Glomerular visceral epithelial cell (primary cell): ENCODE results near the gene CYP2E1.
"Not testable (repeated sequence)": the region's sequence is repeated elsewhere in the genome, so short reads cannot be mapped to it uniquely, and the experiment has no call there.

Experiments
- DNase-seq: peaks from one replicate; pipeline ENCODE4 v3.0.0-alpha.2; 2016; ENCODE audit errors: extremely low spot score

The CYP2E1 gene

GRCh38 chr10:133526957-133527588 lies at the start of gene CYP2E1:
Gene CYP2E1, plus strand, starts transcription at chr10:133527363. Its CDS starts 33 bp downstream, at chr10:133527396.
- DNase-seq, result no peak

DNA sequence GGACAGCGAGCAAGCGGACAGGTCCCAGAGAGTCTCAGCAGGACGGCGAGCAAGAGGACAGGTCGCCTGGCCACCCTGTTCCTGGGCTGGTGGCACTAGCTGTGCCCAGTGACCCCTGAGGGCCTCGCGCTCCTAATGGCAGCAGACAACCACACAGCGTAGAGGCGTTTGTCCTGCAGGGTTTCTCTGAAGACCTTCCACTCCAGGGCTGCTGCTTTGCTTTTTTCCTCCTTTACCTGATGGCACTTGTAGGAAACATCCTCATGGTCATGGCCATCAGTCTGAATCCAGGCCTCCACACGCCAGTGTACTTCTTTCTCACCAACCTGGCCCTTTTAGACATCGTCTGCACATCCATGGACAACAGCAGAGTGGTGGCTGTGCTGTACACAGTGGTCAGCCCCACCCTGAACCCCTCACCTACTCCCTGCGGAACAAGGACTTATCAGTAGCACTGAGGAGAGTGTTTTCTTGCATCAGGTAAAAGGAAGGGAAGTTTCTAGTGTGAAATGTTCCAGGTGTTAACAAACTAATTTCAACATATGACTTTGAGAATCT lies 46.0 kb upstream of the CYP2E1 start:
- no peak for DNase-seq

DNA sequence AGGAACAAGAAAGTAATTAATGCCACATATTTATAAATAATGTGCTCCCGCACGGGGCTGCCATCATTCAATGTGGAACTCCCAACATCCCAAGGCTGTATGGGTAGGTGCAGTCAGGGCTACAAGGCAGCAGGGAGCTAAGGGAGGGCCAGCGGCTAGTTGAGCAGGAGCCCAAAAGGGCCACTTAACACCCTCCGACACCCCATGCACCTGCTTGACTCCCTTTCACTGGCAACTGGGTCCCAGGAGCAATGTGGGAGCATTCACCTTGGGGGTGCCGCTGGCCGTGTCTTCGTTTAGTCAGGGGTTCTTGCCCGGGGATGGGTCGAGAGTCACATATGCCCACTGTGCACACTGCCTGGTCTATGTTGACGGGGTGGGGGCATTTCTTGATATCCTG lies 45.5 kb upstream of the CYP2E1 start:
- DNase-seq, result no peak

GRCh38 chr10:133484818-133485217 lies 42.3 kb upstream of the CYP2E1 start:
- DNase-seq, result no peak

GRCh38 chr10:133487085-133487484 lies 40.1 kb upstream of the CYP2E1 start:
- no peak for DNase-seq

DNA sequence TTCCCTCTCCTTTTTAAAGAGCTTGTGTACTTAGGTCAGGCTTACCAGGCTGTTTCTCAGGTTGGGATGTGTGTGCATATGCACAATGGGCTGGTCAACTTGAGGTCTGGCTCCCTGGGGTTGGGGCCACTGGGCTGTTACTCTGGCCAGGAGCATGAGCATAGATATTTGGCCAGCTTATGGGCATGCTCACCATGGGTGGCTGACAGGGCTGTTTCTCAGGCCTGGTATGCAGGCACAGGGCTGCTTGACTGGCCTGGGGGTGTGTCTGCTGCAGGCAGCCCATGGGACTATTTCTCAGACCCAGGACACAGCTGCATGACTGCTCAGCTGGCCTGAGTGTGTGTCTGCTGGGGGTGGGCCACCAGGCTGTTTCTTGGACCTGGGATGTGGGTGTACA lies 38.8 kb upstream of the CYP2E1 start:
- DNase-seq, result no peak

DNA sequence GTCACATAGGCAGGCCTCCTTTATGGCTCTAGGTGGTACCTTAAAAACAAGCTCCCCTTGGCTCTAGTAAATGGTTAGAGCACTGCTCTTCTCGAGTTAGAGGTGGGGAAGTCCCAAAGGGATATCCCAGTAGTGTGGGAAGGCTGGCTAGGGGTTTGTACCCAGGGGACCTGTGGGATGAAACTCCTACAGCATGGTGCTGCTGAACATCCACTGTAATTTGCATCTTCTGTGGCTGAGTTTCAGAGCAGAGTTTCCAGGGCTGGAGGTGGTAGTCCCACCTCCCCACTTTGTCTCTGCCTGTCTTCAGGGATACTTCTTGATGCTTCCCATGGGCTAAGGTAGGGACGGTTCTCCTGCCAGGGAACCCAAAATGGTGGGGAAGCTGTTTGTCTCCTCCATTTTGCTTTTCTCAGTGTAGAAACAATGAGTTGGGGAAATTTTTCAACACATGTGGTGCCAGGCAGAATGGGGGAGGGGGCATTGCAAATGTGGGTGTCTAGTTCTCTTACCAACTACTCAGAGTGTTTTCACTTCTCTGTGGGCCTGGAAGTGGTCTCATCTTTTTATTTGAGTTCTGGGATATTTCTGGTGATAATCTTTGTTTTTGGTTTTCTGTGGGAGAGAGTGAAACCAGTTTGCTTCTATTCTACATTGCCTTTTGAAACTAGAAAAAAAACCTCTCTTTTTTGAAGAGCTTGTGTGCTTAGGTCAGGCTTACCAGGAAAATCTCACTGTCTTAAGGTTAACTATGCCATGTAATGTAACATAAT lies 37.2 kb upstream of the CYP2E1 start:
- DNase-seq, result no peak

- DNase-seq, result not testable (repeated sequence)
Measured at GRCh38 chr10:133493562-133493961, 33.6 kb upstream of the CYP2E1 start.

- not testable (repeated sequence) for DNase-seq
Measured at GRCh38 chr10:133497363-133497762, 29.8 kb upstream of the CYP2E1 start.

DNA sequence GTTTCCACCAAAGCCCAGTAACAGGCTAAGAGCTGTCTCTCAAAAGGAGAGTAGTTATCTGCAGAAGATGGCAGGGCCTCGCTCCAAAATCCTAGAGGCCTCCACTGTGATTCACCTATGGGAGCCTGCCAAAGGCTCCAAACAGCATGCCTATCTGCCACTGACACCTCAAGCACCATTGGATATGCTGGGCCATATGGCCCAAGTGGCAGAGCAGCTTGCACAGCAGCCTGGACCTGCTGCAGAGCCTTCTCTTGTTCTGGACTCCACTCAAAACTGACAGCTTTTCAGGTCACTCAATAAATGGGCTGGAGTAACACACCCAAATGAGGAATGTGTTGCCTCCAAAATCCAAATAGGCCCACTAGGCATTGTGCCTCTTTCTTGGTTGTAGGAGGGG lies 28.0 kb upstream of the CYP2E1 start:
- DNase-seq, result not testable (repeated sequence)

- not testable (repeated sequence) for DNase-seq
Measured at GRCh38 chr10:133500897-133501296, 26.3 kb upstream of the CYP2E1 start.

- no peak for DNase-seq
Measured at GRCh38 chr10:133509700-133510099, 17.5 kb upstream of the CYP2E1 start.

- DNase-seq, result no peak
Measured at GRCh38 chr10:133511408-133511807, 15.8 kb upstream of the CYP2E1 start.

DNA sequence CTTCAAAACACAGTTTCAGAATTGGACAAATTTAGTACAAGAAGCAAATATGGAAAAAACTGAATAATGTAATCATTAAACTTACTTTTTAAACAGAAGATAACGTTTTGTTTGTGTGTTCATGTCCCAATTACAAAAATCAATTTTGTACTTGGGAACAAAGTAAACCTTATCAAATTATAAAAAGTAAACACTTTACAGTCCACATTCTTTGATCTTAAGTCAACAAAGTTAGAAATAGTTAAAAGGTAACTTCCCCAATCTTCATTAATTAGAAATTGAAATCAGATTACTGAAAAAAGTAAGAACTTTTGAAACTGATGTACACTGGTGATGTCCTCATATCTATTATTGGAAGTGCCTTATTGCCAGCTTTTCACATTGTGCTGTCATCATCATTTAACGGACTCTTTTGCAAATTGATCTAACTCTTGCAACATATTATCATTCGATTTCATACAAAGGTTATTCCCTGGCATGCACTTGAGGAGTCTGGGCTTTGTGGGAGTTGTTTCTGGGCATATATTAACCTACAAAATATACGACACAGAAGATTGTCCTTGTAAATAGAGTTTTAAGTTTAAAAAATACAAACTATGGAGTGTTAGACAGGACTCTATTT lies 15.1 kb upstream of the CYP2E1 start:
- DNase-seq, result no peak

DNA sequence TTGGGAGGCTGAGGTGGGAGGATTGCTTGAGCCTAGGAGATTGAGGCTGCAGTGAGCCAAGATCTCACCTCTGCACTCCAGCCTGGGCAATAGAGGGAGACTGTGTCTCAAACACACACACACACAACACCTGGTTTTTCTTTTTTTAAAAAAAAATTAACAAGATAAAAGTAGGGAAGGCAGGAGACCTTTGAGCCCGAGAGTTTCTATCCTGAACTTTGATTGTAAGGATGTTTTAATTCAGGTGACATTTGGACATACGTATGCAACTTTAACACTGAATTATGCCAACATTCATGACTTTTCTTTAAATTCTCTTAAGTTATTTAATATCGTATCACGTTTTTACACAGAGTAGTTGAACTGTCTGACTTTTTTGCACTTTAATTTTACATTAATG lies 11.7 kb upstream of the CYP2E1 start:
- DNase-seq, result no peak

GRCh38 chr10:133516057-133516456 lies 11.1 kb upstream of the CYP2E1 start:
- DNase-seq, result no peak

- DNase-seq, result not testable (repeated sequence)
Measured at GRCh38 chr10:133518517-133518916, 8.6 kb upstream of the CYP2E1 start.

- DNase-seq, result peak; percentile 70
Measured at GRCh38 chr10:133520193-133520738, 6.9 kb upstream of the CYP2E1 start.

DNA sequence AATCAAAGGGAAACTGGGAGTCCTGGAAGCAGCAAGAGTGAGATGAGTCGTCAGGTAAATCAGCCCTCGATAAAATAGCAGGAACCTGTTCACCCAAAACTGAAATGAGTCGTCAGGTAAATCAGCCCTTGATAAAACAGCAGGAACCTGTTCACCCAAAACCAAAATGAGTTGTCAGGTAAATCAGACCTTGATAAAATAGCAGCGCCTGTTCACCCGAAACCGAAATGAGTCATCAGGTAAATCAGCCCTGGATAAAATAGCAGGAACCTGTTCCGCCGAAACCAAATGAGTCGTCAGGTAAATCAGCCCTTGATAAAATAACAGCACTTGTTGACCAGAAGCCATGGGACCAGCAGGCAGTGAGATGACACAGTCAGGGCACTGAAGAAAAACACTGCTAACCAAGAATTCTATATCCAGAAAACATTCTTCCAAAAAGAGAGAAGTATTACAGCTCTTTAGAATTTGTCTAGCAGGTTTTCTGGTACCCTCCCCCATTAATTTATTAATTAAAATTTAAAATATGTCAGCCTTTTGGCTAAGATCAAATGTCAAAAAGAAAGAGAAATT lies 3.4 kb upstream of the CYP2E1 start:
- DNase-seq, result no peak

DNA sequence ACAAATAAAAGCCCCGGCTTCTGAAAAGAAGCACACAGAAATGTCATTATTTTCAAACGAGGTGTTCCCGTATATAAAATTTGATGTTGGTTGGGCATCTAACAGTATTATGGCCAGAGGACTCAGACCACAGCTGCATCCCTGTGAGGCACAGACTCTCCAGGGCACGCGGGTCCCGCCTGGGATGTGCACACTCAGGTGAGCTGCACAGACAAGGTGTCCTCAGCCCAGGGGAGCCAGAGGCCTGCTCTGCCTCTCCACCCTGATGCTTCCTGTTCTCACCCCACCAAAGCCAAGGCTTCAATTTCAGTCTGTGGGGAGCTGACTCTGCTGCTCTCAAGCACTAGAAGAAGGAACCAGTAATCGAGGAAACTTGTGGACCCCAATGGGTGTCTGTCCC lies 1.7 kb upstream of the CYP2E1 start:
- no peak for DNase-seq

- no peak for DNase-seq
Measured at GRCh38 chr10:133527771-133528271, 658 bp downstream of the CYP2E1 start.
